Tongue (tissue), 2 donors: ENCODE results near the gene SMAD3. TPM values are rescaled to one million over a fixed set of nuclear protein-coding genes. Genes with fewer than 3 reads are reported as not detected.
A peak's percentile ranks its signal among the peaks of the same experiment; 100 is the strongest.

ENCODE experiments used
- DNase-seq: peaks from one replicate; pipeline ENCODE4 v3.0.0-alpha.2; 2015
- total RNA-seq: library from RNA; depleted of rRNA; stranded (reverse); fragments of >200 nt; gene quantifications from one replicate; pipeline ENCODE4 v1.2.3, GENCODE V29; 2014

SMAD3 gene
- total RNA-seq, 1 donor from 2014 or later, result 37.8 TPM

DNA sequence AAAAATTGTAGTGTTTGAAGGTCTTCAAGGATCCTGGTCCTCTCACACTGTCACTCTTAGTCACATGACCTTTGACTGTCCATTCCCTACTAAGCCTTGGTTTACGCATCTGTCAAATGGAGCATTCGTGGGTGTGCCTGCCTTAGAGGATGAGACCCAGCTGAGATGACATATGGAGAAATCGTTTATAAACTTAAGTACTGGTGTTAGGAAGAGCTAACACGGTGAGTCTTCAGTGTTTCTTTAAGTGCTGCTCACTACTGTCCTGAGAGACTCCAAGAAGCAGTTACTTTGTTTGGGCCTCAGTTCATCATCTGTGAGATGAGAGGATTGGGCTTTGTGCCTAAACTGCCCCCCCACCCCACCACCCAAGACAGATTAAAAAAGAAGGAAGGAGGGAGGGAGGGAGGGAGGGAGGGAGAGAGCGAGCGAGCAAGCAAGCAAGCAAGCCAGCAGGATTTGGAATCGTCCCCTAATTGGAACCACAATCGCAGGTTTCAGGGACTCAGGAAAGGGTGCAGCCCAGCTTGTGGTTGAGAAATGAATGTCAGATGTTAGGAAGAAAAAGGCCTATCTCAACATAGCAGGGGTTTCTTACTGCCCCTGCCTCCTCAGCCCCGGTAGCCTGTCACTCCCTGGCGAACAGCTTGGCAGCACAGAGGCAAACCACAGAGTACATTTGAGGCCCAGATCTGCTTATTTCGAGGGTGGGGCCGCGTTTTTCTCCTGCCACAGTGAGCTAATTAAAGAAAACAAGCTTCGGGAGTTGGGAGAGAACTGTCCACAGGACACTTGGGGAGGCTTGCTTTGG is 32.7 kb downstream of the SMAD3 start:
- DNase-seq, result peak; percentile 75

DNA sequence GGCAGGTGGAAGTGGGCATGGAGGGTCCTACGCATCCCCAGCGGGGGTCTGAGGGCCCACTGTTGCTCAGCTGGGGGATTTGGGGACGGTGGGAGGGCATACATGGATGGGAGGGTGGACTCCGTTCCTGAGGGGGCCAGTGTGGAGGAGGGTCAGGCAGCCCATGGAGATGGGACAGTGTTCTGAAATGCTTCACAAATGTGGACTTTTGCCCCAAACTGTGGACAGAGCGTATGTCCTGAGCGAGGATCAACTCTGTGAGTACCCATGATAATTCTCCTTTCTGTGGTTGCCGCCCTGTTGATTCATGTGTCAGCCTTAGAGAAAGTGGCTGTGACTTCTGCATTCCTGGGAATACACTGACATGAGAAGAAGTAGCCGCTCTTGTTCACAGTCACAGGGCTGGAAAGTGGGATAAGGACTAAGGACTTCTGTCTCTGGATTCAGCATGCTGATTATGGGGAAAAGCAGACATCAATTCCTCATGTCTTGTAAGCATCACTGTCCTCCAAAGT is 33.4 kb downstream of the SMAD3 start:
- DNase-seq, result no peak

DNA sequence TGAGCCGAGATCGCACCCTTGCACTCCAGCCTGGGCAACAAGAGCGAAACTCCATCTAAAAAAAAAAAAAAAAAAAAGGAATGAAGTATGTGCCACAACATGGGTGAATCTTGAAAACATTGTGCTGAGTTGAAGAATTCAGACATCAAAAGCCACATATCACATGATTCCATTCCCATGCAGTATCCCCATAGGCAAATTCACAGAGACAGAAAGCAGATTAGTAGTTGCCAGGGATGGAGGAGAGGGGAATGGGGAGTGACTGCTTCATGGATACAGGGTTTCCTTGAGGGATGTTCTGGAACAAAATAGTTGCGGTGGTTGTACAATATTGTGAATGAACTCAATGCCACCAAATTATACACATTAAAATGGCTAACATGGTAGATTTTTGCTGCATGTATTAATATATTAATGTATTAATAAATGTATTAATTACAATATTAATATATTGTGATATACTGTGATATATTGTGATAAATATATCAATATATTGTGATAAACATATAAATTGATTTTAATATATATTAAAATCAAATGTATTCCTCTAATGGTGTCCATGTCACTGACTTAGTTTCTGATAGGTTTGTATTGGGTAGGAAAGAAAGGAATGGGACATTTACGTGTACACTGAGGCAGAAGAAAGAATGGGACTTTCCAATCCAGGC is 34.9 kb downstream of the SMAD3 start:
- no peak for DNase-seq

DNA sequence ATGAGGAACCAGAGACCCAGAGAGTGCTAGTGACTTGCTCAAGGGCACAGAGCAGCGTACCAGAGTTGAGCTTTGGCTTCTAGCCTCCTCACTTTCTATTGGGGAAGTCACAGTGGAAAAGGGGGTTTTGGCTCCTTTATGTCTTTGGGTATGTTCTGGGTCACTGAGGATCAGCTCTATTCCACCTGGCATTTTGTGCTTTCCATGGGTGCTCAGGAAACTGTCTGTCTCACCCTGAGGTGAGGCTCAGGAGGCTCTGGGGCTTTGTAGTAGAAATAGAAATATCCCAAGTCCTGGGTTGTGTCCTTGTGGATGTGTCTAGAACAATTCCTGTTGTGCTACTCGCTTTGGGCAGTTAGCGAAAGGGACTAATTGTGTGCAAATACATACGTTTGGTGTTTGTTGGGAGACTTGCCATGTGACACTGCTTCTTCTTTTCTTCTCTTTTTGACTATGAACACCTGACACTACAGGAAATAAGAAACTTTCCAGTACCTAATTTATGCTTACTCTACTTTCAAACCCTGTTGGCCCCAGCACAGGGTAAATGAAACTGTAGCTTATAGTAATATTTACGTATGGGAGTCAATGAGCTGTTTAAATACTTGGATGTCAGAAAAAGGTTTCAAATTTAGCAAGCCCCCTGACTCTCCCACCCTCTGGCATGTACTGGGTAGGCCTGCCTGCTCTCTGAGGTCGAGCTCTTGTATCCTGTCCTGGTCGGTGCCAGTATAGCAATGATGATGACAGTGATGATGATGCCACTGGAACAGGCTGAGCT is 35.6 kb downstream of the SMAD3 start:
- DNase-seq, result peak; percentile 62

DNA sequence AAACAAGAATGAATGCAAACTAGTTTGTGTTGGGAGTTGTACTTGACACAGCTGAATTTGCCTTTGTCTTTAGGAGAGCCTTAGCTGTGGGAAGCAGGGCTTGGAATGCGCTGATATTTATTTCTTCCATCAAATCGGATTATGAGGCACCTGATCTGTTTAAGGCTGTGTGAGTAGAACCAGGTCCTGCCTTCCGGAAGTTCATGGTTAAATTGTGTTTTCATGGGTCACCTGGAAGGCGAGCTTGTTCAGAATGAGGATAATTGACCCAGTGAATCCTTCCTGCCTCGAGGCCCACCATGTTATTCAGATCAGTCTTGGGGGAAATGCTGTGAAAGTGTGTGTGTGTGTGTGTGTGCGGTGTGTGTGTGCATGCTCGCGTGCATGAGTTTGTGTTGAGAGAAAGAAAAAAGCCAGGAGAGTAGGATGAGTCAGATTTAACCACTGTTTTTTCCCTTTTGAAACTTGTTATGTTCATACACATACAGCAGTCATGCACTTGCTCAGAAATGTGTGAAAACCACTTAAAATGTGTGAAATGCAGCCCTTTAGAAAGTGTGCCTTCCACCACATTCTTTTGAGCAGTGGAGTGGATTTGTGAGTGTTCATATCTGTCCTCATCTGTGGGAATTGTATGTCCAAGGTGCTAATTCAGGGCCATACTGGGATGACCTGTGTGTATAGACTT is 36.7 kb downstream of the SMAD3 start:
- DNase-seq, result peak; percentile 60

DNA sequence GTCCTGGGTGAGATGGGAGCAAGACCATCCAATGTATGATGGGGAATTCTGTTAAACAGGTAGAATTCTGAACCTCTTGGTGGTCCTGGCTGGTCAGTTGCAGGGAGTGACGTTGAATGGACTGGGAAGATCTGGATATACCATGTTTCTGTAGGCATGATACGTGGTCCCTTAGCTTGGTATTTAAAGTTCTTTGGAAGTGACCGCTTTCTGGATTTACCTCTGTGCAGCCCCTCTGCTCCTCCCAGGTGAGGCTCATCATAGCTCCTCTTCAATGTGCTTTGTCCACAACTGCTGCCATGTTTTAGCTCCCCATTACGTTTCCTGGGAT is 37.2 kb downstream of the SMAD3 start:
- no peak for DNase-seq

DNA sequence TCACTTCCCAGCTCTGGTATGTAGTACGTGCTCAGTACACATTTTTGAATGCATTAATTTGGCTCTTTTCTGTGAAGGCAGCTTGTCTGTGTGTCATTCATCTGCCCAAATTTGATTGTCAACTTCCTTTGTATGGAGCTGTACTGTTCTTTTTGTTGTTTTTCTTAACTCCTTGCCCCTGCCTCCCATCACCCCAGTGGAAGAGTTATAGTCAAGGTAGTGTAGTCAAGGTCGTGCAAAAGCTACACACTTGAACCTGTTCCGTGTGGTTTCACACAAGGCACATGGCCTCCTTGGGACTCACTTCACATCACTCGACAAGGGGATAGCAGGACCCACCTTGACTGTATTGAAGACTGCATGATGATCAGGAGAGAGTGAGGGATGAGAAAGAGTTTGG is 37.6 kb downstream of the SMAD3 start:
- no peak for DNase-seq

DNA sequence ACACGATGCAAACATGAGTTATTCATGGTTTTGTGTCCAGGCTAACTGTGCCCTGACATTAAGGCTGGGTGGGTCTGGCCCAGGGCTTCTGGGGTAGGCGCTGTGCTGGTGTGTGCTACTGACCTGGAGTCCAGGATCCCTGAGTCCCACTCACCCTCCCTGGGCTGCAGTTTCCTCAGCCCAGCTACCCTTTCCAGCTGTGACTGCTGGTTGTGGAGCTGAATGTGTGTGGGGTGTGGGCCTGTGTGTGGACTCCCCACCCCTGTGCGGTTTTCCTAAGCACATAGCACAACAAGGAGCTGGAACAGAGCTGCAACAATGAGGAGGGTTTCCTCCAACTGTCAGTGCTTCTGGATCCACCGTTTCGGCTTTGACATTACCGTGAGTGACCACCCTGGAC is 38.0 kb downstream of the SMAD3 start:
- no peak for DNase-seq

DNA sequence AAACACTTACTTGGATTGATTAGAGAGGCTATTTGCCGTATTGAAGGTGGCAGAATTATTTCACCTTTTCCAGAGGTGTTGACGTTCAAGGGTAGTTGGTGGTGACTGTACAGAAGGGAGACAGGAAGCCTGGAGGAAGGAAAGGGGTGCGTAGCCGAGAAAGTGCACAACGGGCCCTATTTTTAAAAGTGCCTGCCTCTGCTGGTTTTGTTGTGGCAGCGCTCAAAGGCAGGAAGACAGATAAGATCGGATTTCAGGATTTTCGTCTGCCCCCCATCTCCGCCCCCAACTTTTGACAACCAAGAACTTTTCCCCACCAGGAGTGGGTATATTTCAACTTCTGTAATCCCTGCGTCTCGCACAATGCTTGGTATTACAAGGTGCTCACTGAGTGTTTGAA is 38.5 kb downstream of the SMAD3 start:
- DNase-seq, result no peak

DNA sequence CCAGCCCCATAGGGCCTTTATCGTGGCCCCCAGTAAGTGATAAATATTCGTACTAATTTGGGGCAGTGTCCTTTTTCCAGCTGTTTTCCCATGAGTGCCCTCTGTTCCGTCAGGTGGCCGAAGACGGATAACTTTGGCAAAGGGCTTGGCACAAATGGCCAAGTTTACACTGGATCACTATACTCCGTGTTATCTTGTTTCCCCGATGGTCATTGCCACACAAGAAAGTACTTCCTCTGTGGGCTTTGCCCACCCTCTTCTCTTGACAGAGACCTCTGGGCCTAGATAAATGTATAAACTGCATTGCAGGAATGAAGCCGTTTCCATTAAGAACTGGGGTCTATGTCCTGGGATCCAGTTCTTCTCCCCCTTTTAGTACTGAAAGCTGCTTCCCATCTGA is 39.1 kb downstream of the SMAD3 start:
- DNase-seq, result no peak

DNA sequence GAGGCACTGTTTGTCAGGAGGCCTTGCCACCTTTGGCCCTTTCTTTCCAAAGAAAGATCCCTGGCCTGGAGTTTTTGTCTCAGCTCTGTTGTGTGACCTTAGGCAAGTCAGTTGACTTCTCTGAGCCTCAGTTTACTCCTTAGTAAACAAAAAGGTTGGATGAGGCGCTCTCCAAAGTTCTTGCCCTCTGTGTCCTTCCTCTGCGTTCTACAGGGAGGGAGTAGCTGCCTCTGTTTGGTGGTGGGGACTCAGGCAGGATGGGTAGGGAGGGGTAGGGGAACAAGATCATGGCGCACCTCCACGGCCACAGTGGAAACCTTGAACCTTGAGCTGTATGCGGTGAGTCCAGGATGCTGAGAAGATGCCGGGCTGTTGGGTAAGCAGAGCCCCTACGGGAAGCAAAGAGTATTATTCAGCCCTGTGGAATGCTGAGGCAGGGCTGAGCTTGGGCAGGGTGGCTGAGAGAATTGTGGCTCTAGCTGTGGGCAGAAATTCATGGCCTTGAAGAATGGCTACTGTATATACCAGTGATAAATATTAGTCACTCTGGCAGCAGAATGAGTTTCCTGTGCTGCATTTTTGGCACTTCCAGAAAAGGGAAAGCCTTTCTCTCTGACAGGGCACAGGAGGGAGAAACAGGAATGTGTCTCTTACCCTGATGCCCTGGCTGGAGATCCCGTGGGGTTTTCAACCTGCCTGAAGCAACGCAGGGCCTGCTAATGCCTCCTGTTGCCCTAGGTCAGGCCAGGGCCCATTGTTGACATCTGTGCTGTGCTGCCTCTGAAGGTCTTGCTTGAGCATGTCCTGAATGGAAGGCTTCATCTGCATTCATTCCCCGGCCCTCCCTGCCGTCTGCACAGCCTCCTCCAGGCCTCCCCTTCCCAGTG is 39.9 kb downstream of the SMAD3 start:
- DNase-seq, result no peak

DNA sequence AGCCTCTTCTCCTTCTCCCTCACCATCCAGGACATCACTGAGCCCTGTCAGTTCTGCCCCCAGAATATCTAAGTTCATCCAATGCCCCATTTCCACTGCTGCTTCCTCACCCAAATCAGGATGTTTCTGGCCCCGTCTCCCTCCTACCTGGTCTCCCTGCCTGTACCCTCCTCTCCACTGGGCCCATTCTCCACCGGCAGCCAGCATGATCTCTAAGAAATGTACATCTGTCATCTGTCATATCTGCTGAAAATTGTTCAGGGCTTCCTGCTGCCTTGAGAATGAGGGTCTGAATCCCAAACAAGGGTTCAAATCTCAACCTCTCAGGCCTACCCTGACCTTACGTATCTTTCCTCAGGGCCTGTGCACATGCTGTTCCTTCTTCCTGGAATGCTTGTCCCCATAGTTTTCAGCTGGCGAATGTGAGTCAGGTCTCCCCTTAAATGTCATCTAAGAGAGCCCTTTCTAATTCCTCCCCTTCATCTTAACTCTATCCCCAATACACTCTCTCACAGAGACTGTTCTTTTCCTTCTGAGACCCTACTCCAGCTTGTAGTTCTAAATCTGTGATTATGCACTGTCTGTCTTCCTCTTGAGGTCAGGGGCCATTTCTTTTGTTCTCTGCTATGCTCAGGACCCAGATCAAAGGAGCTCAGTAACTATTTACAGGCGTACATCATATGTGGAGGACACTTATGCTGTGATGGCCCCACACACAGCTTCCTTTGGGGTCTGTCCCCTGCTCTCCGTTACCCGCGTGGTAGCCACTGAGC is 40.8 kb downstream of the SMAD3 start:
- no peak for DNase-seq

DNA sequence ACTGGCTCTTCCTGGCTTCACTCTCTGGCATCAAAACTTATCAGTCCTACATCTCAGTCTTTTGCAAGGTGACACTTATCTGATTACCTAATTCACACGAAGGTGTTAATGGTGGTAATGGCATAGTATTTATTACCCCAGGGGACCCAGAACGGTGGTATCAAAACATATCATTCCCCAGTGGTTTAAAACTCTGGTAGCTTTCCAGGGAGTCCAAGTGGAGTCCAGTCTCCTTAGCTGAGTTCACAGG is 41.3 kb downstream of the SMAD3 start:
- DNase-seq, result no peak

DNA sequence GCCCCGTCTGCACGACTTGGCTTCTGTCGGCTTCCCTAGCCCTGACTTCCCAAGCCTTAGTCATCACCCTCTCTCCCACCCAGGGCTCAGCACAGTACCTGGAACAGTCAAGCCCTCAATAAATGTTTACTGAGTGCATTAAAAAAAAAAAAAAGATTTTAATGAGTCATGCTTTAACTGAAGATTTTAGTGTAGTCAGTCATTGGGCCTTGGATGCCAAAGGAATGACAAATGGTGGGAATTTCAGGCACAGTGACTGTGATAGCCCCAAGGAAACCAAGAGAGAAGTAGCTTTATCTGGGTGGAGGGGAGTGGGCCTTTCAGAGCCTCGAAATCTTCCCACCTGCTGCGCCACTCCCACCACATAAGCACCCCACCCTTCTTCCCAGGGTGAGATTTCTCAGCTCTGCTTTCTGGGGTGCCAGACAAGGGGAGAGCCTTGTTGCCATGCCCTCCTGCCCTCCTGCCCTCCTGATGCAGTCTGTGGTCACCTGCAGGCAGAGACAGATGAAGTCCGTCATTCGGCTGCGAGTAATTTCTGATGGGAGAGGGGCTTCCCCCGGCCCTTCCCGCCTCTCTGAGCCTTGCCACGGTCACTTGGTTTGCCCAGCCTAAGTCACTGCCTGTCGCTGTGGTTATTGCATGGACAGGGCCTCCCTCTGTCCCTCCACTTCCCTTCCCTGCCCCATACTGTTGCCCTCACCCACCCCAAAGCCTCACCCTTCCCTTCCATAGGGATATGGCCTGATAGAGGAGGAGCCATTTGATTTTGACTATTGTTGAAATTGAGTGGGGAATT is 41.8 kb downstream of the SMAD3 start:
- DNase-seq, result peak; percentile 17

DNA sequence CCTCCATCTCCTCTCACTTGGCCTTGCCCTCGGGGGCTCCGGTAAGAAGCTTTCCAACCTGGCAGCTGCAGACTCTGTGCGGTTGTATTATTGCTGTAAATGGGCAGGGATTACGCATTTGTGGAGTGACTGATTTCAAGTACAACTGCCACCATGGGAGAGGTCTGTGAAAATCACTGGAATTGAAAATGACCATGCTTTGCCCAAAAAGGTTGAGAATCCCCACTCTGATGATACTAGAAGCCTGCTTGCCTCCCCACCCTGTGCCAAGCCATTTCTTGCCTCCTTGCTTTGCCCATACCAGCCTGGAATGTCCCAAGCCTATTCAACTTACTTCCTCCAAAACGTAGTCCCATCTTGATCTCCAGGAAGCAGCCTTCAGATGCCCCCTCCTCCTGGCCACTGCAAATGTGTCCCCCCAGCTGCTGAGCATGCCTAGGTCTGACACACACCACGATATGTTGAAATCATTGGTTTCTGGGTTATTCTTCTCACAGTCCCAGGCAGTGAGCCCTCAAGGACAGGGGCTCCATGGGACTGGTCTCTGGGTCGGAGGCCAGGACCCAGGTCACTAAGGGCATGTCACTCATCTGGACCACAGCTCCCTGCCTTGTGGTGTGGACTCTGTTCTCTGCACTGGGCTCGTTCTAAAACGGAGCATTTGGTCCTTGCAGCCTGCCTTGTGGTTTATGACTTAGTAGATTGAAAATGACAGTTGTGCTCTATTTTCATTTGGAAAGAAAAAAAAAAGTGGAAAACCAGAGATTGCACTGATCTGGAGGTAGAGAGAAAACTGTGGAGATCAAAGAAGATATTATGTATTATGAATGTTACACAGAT is 42.9 kb downstream of the SMAD3 start:
- DNase-seq, result no peak

DNA sequence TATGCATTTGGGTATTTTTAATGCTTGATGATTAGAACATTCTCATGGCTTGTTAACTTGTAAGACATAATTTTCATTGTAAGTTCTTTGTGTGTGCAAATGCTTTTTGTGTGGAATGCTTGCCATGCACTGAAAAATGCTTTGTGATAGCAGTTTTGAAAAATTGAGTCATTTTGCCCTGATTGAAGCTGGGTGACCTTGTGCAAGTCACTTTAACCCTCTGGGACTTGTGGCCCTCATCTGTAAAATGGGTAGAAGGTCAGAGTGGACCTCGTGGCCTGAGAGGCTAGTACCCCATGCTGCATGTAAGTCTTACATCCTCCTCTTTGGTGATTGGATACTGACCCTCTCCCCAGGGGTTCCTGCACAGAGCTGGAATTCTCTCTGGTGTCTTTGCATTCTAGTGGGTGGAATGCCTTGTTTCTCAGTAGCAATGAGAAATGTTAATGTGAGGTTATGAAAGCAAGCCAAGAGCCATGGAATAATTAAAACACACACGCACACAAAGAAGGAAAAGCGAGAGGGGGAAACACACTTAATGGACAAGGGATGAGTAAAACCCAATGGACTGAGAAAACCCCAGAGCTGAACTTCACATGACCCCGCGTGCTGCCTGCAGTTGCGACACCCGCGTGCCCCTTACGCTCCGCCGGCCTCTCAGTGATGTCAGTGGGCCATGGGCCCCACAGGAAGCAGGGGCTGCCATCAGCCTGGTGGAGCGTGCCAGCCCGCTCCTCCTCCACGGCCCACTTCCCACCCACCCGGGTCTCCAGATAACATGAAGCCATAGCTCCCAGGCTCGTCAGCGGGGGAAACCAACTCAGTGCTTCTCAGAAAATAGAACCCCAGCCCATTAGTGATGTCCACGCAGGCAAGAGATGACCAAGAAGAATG is 44.0 kb downstream of the SMAD3 start:
- DNase-seq, result no peak

DNA sequence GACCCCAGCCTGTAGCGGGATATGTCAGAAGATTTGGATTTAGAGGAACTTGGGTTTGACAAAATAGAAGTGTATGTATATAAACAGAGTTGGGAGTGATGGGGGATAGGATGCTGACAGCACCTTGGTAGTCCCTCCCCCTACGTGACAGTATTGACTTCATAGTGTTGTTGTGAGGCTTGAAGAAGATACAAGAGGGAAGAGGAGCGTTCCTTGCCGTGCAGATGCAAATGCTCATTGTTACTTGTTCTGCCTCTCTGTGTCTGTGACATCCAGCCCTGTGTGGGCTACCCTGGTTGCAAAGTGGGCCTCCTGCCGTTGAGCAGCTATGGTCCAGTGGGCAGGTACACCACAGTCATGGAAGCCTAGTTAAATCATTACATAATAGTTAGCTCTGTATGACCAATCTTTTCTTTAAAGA is 45.0 kb downstream of the SMAD3 start:
- DNase-seq, result no peak
